ENCODE measurements around the gene HBEGF.

GRCh38 chr5:140329739-140330481 is 16.5 kb downstream of the HBEGF start:
- TF ChIP-seq CTCF (IDR thresholded peaks at IDR 0.05), result no peak
- TF ChIP-seq POLR2A (IDR thresholded peaks at IDR 0.05), result no peak

Measured in thyroid gland (tissue), 4 donors.